HG02885 (cell line): Measurements from ENCODE around the gene CATSPER1.

Source experiments
- ATAC-seq: cut with Tn5 transposase; IDR thresholded peaks from one replicate; pipeline ENCODE4 v1.9.1; 2021; ENCODE audit warnings: mild to moderate bottlenecking; ENCODE audit not compliant: unreplicated experiment, poor library complexity

CATSPER1 gene

GRCh38 chr11:65976216-65977176, 49.8 kb downstream of the CATSPER1 start:
- ATAC-seq, result no peak

- ATAC-seq, result no peak
Observed at GRCh38 chr11:65975771-65976170, 50.5 kb downstream of the CATSPER1 start.

DNA sequence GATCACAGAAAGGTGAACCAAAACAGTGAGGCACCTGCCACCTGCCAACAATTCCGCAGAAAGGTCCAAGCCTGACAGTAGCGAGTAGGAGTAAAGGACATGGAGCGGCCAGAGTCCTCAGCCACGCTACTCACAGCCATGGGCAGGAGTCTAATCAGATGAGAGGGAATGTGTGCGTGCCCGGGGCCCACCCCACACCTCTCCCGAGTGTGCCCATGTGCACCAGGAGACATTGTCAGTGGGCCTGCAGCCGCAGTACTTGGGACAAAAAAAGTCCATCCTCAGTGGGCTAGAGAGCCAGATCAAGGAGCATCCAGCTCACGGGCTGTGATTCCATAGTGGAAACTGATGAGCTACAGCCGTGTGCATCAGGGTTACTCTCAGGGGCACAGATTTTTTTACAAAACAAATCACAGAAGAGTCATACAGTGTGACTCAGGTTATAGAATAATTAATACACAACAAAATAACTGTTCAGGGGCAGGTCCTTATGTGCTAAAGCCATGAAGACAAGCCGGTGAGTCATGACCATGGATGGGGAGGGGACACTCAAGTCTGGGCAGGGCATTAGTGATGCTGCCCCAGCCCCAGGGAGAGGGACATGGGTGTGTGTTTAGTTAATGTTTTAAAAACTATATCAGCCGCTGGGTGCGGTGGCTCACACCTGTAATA, 52.7 kb downstream of the CATSPER1 start:
- no peak for ATAC-seq

GRCh38 chr11:65972116-65972515, 54.2 kb downstream of the CATSPER1 start:
- ATAC-seq, result no peak

DNA sequence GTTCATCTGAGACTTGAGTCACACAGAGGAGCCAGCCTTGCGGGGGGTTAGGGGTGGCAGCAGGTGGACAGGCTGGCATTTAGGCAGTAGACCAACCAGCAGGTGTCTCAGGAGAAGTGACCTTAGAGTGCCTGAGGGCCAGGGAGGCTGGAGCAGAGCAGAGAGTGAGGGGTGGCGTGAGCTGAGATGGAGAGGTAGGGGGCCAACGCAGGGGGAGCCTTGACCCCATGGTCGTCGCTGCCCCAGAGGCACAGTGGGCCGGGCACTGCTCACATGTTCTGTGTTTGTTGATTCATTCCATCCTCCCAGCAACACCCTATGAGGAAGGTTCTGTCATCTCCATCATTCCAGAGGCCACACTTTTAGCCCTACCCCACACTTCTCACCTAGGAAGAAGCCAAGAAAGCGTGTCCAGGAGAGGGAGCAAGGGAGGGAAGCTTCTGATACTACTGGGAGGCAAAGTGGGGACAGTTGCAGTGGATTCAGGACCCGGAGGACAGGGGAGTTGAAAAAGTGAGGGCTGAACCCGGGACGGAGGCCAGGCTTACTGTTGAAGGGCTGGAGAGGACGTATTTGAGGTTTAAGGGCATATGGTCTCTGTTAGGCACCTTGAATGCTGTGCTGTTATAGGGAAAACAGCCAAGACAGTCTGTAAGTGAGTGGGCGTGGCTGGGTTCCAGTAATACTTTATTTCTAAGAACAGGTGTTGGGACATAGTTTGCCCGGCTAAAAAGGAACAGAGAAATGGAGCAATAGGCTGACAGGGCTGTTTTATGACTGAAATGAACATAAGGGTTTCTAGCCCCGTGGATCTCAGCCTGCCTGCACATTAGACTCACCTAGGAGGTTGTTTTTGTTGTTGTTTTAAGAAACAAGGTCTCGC, 57.4 kb downstream of the CATSPER1 start:
- ATAC-seq, result no peak

DNA sequence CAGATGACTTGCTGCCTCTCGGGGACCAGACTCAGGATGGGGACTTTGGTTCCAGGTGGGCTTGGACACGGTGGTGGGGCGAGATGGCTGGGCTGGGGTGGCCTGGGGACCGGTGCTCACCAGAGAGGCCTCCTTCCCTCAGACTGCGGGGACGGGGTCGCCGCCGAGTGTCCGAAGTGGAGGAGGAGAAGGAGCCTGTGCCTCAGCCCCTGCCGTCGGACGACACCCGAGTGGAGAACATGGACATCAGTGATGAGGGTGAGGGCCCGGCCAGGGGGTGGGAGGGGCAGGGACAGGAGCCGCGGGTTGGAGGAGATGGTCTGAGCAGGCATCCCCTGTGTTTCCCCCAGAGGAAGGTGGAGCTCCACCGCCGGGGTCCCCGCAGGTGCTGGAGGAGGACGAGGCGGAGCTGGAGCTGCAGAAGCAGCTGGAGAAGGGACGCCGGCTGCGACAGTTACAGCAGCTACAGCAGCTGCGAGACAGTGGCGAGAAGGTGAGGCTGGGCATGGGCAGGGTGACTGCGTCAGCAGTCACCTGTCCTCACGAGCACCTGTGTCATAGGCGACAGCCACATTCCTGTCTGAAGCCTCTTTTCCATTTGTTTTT, 58.8 kb downstream of the CATSPER1 start:
- no peak for ATAC-seq
